Suprapubic skin (tissue), 4 donors: Measurements from ENCODE around the gene ARIH1. TPM values are rescaled to one million over a fixed set of nuclear protein-coding genes. Genes with fewer than 3 reads are reported as not detected.

ENCODE experiments used
- DNase-seq, 2 donors: peaks; one replicate each; pipeline ENCODE4 v3.0.0-alpha.2; 2019; ENCODE audit warnings: low spot score in 2 of 2
- H3K27ac ChIP-seq: fragments of 200-600 bp; sonication (generic); one replicate; pipeline ENCODE4 v1.5.1; 2019
- H3K27me3 ChIP-seq: fragments of 200-600 bp; sonication (generic); one replicate; pipeline ENCODE4 v1.5.1; 2019
- H3K36me3 ChIP-seq: fragments of 200-600 bp; sonication (generic); one replicate; pipeline ENCODE4 v1.5.1; 2019
- H3K4me1 ChIP-seq: fragments of 200-600 bp; sonication (generic); one replicate; pipeline ENCODE4 v1.5.1; 2019
- H3K4me3 ChIP-seq: fragments of 200-600 bp; sonication (generic); one replicate; pipeline ENCODE4 v1.5.1; 2019; ENCODE audit warnings: mild to moderate bottlenecking
- H3K9me3 ChIP-seq: fragments of 200-600 bp; sonication (generic); one replicate; pipeline ENCODE4 v1.5.1; 2019
- CTCF ChIP-seq, 2 donors: fragments of 200-600 bp in 1 of 2; fragments of 450-650 bp in 1 of 2; sonication (generic) in 1 of 2; IDR thresholded peaks; one replicate each; pipeline ENCODE4 v1.5.1; 2016 to 2019; ENCODE audit warnings: antibody characterized with exemption in 2 of 2, mild to moderate bottlenecking in 1 of 2, moderate library complexity in 1 of 2
- EP300 ChIP-seq: sonication (generic); formaldehyde crosslinking; IDR thresholded peaks from one replicate; pipeline ENCODE4 v1.6.1; 2017; ENCODE audit warnings: antibody characterized with exemption
- POLR2A ChIP-seq, 2 donors: fragments of 450-650 bp; IDR thresholded peaks; one replicate each; pipeline ENCODE4 v1.6.1; 2017; ENCODE audit warnings: antibody characterized with exemption in 2 of 2, mild to moderate bottlenecking in 2 of 2, moderate library complexity in 2 of 2
- POLR2AphosphoS5 ChIP-seq, 3 donors: sonication (generic); formaldehyde crosslinking; IDR thresholded peaks; one replicate each; pipeline ENCODE4 v1.6.1; 2017; ENCODE audit warnings: antibody characterized with exemption in 3 of 3
- WGBS: methylation state at CpG from one replicate; pipeline ENCODE4 v1.1.5; 2018; 5-methylcytosine and 5-hydroxymethylcytosine counted together
- total RNA-seq, 4 donors: library from RNA; depleted of rRNA; stranded (reverse); fragments of >200 nt; gene quantifications; one replicate each; pipeline ENCODE4 v1.1.0, GENCODE V29; 2016

Gene ARIH1
- total RNA-seq, 4 donors from 2014 or later, result 73.1 to 84.8 (median 78.0) TPM

GRCh38 chr15:72464251-72464650 lies 9.9 kb upstream of the ARIH1 start:
- no peak overlapping the region for H3K27ac ChIP-seq
- WGBS, result 85% methylated on average over 7 of the region's 7 CpGs
- no peak overlapping the region for H3K4me3 ChIP-seq
- no peaks in the 10 kb centered on the region for H3K27me3 ChIP-seq
- no peaks in the 10 kb centered on the region for H3K36me3 ChIP-seq
- TF ChIP-seq CTCF (IDR thresholded peaks at IDR 0.05) (no peak), POLR2AphosphoS5 (IDR thresholded peaks at IDR 0.05) (no peak), EP300 (no peak), POLR2A (IDR thresholded peaks at IDR 0.05) (no peak)
- no peak for DNase-seq
- H3K9me3 ChIP-seq, result no peaks in the 10 kb centered on the region
- H3K4me1 ChIP-seq, result peaks cover 4% of the 10 kb centered on the region

- no peak overlapping the region for H3K4me3 ChIP-seq
- H3K9me3 ChIP-seq, result no peaks in the 10 kb centered on the region
- TF ChIP-seq POLR2A (IDR thresholded peaks at IDR 0.05), result no peak
- TF ChIP-seq CTCF (IDR thresholded peaks at IDR 0.05), result no peak
- no peak for TF ChIP-seq POLR2AphosphoS5 (IDR thresholded peaks at IDR 0.05)
- TF ChIP-seq EP300, result no peak
- peaks cover 8% of the 10 kb centered on the region for H3K4me1 ChIP-seq
- 97% methylated on average over 3 of the region's 3 CpGs for WGBS
- DNase-seq, result no peak
- no peak overlapping the region for H3K27ac ChIP-seq
- no peaks in the 10 kb centered on the region for H3K27me3 ChIP-seq
- no peaks in the 10 kb centered on the region for H3K36me3 ChIP-seq
These were observed 6.0 kb upstream of the ARIH1 start for GRCh38 chr15:72468103-72468502.

- H3K27me3 ChIP-seq, result no peaks in the 10 kb centered on the region
- no peak for DNase-seq
- H3K4me1 ChIP-seq, result peaks cover 38% of the 10 kb centered on the region
- no peaks in the 10 kb centered on the region for H3K9me3 ChIP-seq
- 38% methylated on average over 4 of the region's 4 CpGs for WGBS
- TF ChIP-seq CTCF (IDR thresholded peaks at IDR 0.05) (no peak), EP300 (no peak), POLR2AphosphoS5 (IDR thresholded peaks at IDR 0.05) (no peak), POLR2A (IDR thresholded peaks at IDR 0.05) (no peak)
- peak overlapping the region; percentile 84 for H3K4me3 ChIP-seq
- peak overlapping the region; percentile 99 for H3K27ac ChIP-seq
- H3K36me3 ChIP-seq, result peaks cover 4% of the 10 kb centered on the region
These were observed 1.0 kb upstream of the ARIH1 start for GRCh38 chr15:72472992-72473610.

GRCh38 chr15:72474466-72474911 lies 359 bp downstream of the ARIH1 start:
- H3K27me3 ChIP-seq, result no peaks in the 10 kb centered on the region
- peak overlapping the region; percentile 99 for H3K27ac ChIP-seq
- H3K9me3 ChIP-seq, result no peaks in the 10 kb centered on the region
- TF ChIP-seq POLR2A (IDR thresholded peaks at IDR 0.05), result no peak
- TF ChIP-seq CTCF (IDR thresholded peaks at IDR 0.05), result no peak
- no peak for TF ChIP-seq EP300
- no peak for TF ChIP-seq POLR2AphosphoS5 (IDR thresholded peaks at IDR 0.05)
- 0% methylated on average over 9 of the region's 67 CpGs for WGBS
- peak; percentile 76 to 82 for DNase-seq
- H3K4me3 ChIP-seq, result peak overlapping the region; percentile 84
- H3K36me3 ChIP-seq, result peaks cover 8% of the 10 kb centered on the region
- peaks cover 47% of the 10 kb centered on the region for H3K4me1 ChIP-seq

- Histone ChIP-seq H3K27me3 (no peaks in the 10 kb centered on the region), H3K4me3 (peak overlapping the region; percentile 84), H3K4me1 (peaks cover 47% of the 10 kb centered on the region), H3K36me3 (peaks cover 9% of the 10 kb centered on the region), H3K9me3 (no peaks in the 10 kb centered on the region), H3K27ac (peak overlapping the region; percentile 99)
- peak; percentile 93 to 94 for DNase-seq
- under 1% methylated on average over 33 of the region's 42 CpGs for WGBS
- TF ChIP-seq POLR2A (IDR thresholded peaks at IDR 0.05) (peak in 1 of 2 donors; percentile 77), POLR2AphosphoS5 (IDR thresholded peaks at IDR 0.05) (peak in 2 of 3 donors; percentile 84), CTCF (IDR thresholded peaks at IDR 0.05) (no peak)
These were observed 940 bp downstream of the ARIH1 start for GRCh38 chr15:72474912-72475628.
